Hypothalamus (tissue), 51 donors: ENCODE data around the gene SLC45A3.
A peak's percentile ranks its signal among the peaks of the same experiment; 100 is the strongest.
"Not testable (repeated sequence)": the region's sequence is repeated elsewhere in the genome, so short reads cannot be mapped to it uniquely, and the experiment has no call there.

Source experiments
- DNase-seq, 51 donors: peaks; one replicate each; lab custom pipeline; 2025; lab: John Stamatoyannopoulos, UW

The SLC45A3 gene

DNA sequence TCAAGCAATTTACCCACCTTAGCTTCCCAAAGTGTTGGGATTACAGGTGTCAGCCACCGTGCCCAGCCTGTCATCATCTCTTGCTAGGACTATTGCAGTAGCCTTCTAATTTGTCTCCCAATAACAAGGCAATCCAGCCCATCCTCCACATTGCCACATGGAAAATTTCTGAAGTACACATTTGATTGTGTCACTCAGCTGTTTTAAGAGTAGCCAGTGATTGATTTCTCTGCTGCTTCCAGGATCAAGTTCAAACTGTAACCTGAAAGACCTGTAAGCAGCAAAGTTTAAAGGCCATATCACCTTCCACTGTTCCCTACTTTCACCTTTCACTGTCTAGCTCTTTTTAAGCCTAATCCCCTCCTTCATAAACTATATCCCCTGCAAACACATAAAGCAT lies 40.7 kb downstream of the SLC45A3 start:
- DNase-seq, result no peak

GRCh38 chr1:205637854-205638468 lies 42.3 kb downstream of the SLC45A3 start:
- DNase-seq, result no peak

DNA sequence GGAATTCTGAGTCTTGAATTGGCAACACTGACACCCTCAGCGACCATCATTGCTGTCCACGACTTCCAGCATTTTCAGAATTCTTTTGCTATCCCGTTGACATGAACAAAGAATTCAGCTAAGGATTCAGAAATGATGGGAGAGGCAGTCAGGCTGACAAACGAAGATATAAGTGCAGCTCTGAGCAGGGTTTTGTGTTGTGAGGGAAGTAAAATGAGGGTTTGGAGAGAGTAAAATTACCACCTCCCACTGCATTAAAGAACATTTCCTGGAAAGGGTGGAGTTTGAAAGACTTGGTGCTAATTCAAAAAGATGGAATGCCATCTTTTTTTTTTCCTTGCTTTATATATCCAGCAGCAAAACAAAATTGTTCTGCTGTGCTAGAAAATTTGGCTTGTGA lies 43.6 kb downstream of the SLC45A3 start:
- no peak for DNase-seq

DNA sequence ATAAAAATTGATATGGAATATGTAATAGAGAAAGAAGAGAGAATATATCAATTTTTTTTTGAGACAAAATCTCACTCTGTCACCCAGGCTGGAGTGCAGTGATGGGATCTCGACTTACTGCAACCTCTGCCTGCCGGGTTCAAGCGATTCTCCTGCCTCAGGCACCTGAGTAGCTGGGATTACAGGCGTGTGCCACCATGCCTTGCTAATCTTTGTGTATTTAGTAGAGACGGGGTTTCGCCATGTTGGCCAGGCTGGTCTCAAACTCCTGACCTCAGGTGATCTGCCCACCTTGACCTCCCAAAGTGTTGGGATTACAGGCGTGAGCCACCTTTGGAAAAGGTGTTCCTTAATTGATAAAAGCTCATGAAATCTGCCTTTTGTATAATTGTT lies 44.2 kb downstream of the SLC45A3 start:
- DNase-seq, result not testable (repeated sequence)

DNA sequence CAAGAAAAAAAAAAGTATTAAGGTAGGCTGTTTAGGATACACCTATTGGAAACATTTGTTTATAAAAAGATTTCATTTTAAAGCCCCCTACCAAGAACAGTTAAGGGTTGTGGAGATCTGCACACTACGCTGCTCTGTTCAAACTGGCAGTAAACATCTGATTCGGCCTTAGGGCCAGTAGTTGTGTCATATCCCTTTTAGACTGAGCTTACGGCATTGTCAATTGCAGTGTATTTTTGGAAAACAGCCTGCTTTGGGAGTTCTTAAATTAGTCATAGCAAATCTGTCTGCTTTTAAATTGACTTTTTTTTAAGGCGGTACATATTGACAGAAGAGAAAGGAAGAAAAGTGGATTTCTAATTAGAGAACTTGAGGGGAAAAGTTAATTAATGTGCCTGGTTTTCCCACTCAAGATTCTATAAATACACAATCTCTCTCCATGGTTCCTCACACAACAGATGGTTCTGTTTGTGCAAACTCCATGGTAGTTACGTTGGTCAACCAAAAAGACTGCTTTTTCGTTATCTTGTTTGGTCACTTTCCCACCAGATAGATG lies 46.8 kb downstream of the SLC45A3 start:
- DNase-seq, result no peak

GRCh38 chr1:205632669-205633169 lies 47.6 kb downstream of the SLC45A3 start:
- DNase-seq, result no peak

DNA sequence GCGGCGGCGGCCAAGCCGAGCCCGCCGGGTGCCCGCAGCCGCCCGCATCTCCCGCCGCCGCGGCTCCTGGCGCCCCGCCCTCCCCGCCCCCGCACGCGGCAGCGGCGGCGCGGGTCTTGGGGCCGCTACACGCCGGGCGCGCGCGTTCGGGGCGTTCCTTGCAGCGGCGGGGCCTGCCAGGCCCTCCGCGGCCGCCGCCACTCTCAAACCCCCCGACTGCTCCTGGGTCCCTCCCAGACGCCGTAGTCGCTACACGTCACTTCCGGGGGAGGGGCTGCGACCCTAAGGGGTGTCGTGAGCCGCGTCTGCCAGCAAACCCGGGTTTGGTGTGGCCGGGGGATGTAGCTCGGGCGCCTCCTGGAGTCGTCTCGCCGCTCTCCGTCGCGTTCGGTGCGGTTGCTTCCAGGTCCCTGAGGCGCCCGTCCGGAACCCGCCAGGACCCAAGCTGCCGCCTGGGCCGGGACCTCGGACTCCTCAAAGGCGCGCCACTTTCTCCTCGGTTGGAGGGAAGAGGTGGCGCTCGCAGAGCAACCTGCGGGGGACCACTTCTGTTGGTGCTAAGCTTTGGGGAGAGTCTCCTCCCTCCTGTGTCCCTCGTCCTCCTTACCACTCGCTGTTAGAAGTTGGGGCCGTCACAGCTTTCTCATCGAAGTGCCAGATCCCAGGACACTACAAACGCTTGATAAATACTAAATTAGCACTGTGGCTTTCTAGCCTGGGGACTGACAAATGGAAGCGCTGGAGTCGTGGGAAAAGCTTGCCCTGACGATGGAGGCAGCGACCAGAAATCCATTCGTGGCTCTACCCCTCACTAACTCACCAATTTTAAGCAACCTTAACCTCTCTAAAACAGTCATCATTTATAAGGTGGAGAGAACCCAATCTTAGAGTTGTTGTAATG lies 48.3 kb downstream of the SLC45A3 start, which contains the start of gene ELK4:
ELK4 (minus strand) TSS at position 244 of the 901 bp plus-strand sequence. CDS start 8,129 bp downstream, outside the sequence.
- DNase-seq, result peak; percentile 82 to 99 (median 96)

- peak in 46 of 51 donors; percentile 8 to 79 (median 46) for DNase-seq
Measured at GRCh38 chr1:205631010-205631767, 49.1 kb downstream of the SLC45A3 start.

- DNase-seq, result no peak
Measured at GRCh38 chr1:205630651-205631009, 49.7 kb downstream of the SLC45A3 start.

- no peak for DNase-seq
Measured at GRCh38 chr1:205630241-205630640, 50.1 kb downstream of the SLC45A3 start.

- no peak for DNase-seq
Measured at GRCh38 chr1:205629751-205630150, 50.6 kb downstream of the SLC45A3 start.

DNA sequence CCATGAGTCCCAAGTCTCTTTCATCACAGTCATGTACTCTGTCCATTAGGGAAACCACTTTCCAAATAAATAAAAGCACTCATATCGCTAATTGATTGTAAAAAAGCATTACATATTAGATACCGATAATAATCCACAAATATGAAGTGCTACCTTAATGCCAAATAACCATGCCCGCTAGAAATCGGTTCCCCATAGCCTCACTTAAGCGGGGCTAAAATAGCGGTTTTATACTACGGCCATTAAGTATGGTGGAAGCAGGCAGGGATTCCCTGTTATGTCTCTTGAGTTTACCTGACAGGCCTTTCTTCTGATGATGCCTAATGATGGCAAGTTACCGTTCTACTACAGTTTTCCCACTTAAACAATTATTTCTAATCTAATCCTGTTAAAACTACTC lies 52.4 kb downstream of the SLC45A3 start:
- no peak for DNase-seq

DNA sequence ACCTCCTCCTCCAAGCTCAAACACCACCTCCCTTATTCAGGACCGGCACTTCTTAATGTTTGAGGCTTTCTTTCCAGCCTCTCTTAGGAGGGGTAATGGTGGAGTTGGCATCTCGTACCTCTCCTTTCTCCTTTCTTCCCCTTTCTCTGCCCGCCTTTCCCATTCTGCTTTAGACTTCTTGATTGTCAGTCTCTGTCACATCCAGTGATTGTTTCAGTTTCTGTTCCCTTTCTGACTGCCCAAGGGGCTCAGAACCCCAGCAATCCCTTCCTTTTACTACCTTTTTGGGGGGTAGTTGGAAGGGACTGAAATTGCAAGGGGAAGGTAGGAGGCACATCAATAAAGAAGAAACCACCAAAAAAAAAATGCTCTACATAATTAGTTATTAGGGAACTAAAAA lies 54.1 kb downstream of the SLC45A3 start:
- peak in 1 of 51 donors; percentile 11 for DNase-seq

DNA sequence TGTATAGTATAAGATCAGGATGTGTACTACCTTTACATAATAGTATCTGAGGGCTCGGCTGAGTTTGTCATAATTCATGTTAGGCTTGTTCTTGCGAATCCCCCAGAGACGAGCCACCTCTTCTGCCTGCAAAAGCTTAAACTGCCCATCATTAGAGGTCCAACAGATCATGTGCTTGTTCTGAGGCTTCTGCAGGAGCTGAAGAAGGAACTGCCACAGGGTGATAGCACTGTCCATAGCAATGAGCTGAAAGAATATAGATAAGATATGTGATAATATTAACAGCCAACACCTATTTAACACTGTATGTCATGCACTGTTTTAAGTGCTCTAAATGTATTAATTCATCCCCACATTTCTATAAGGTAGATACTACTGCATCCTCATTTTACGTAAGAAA lies 56.7 kb downstream of the SLC45A3 start:
- no peak for DNase-seq

GRCh38 chr1:205620269-205620668 lies 60.0 kb downstream of the SLC45A3 start:
- no peak for DNase-seq

GRCh38 chr1:205619376-205619775 lies 60.9 kb downstream of the SLC45A3 start:
- DNase-seq, result no peak

DNA sequence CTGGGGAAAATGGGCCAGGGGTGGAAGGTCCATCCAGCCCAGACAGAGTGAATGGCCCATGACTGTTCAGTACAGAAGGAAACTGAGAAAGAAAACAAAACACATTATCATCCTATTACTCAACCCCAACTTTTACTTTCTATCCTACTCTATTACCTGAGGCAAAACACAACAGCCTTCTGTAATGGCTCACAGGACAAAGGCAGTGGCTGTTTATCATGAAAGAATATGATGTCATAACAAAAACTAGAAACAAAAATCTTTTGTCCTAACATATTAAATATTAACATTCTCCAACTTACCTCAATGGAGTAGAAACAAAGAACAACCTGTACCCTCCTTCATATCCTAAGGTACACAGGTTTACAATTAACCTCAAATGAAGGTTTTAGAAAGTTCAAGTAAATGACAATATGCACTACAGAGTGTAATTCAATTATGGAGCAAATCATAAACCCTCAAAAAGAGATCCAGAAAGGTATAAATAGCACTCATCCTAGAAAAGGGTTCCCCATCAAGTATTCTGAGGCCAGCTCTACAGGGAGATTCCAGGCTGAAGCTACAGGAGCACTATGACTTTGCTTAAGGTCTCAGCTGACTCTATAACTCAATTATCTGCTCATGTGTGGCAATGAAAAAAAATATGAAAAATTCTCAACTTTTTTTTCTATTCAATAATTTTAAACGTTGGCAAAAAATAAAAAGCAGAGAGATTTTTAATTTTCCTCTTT lies 63.6 kb downstream of the SLC45A3 start:
- DNase-seq, result no peak

GRCh38 chr1:205615789-205616188 lies 64.5 kb downstream of the SLC45A3 start:
- DNase-seq, result no peak

- no peak for DNase-seq
Measured at GRCh38 chr1:205613854-205614412, 66.4 kb downstream of the SLC45A3 start.

- no peak for DNase-seq
Measured at GRCh38 chr1:205612556-205612955, 67.8 kb downstream of the SLC45A3 start.
